Epithelial cell of umbilical artery (primary cell): ENCODE data around the gene TSPAN3. TPM values are rescaled to one million over a fixed set of nuclear protein-coding genes. Genes with fewer than 3 reads are reported as not detected.

Experiments used
- total RNA-seq: library from RNA; depleted of rRNA; stranded (reverse); fragments of >200 nt; gene quantifications from 2 replicates; pipeline ENCODE4 v1.2.3, GENCODE V29; 2014

The TSPAN3 gene
- total RNA-seq = 271 and 482 TPM in 2 replicates

GRCh38 chr15:77070495-77071304 lies at the start of gene TSPAN3:
Gene TSPAN3, minus strand, starts transcription at chr15:77071109. Its CDS starts 155 bp downstream, at chr15:77070954.

GRCh38 chr15:76994971-76995945 lies 75.7 kb downstream of the TSPAN3 start, which contains the start of gene PSTPIP1:
Gene PSTPIP1, plus strand, starts transcription at chr15:76995126. Its CDS starts 448 bp downstream, at chr15:76995574.

Other genes starting within 250 kb of the TSPAN3 start
- 8.4 and 10.5 TPM in 2 replicates for gene SCAPER, start 165.8 kb downstream of the TSPAN3 start, total RNA-seq
- gene RCN2, start 139.4 kb downstream of the TSPAN3 start, total RNA-seq = 50.0 and 68.2 TPM in 2 replicates
- not detected in 2 replicates for gene PSTPIP1, start 76.0 kb downstream of the TSPAN3 start, total RNA-seq